ENCODE data around the gene SCTR.

Gene SCTR

DNA sequence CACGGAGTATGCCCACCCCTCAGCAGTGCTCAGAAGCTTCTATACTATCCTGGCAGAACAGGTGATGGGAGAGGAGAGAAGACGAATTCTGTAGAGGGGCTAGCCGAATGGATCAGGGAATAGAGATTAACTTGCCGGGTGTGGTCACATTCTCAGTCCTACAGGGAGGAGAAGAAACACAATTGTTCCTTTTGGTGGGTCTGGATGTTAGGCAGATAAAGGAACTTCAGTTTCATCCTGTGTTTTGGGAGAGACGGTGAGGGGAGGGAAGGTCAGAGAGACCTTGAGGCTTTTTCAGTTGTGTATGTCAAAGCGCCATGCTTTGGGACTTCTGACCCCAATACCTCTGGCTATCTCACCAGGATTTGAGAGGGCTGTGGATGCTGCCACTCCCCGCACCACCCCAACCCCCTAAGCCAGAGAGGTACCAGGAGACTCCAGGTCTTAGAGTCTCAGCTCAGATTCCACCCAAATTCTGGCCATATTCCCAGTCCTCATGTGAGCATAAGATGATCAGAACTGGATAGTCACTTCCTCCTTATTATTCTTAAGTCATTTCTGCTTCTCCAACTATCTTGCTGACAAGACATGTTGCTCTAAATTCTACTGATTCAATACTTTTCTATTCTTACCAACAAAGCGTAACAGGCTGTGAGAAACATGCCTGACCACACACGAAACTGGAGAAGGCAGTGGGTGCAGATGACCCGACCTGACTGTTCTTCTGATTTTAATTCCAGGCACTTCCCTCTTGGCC, 94.9 kb downstream of the SCTR start:
- DNase-seq (ENCODE audit: low read depth) = no peak

DNA sequence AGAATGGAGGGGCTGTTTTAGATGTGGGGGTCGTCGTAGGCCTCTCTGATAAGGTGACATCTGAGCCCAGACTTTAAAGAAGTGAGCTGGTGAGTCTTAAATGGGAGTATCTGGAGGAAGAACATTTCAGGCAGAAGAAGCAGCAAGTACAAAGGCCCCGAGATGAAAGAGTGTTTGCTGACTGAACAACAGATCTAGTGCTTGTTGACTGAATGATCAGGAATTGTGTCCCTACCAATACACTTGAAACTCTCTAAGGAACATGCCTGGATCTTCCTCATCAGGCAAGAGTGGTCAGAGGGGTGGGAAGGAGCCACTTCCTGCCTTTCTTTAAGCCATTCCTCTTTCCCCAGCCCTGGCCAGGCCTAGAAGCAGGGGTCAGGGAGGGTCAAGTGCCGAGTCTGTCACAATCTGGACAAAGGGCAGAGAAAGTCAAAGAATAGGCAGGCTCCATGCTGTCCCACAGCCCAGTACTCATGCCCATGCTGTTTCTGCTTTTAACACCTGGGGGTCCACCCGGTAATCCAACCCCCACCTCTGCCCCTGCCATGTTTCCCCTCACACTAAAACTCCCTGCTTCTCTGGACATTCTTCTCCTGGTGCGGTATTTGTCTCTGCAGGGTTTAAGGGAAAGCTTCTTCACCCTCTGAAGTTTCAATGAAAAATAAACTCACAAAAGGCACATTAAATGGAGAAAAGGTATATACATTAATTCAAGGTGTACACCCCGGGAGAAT, 95.6 kb downstream of the SCTR start:
- DNase-seq (ENCODE audit: low read depth) = no peak

DNA sequence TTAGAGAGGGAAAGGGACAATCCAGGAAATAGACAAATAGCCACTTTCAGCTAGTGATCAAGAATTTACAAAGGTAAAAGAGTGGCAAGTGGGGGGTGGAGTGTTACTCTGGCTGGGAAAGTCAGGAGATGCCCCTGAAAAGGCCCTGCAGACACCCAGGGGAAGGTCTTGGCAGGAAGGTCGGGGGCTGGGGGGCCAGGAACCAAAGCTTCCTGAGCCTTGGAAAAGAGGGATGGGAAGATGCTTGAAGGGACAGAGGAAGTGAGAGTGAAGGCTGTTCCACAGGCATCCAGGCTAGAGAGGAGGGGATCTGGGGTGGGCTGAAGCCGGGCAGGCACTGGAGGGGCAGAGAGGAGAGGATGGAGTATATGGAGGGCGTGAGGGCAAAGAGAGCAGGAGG, 96.5 kb downstream of the SCTR start:
- no peak for DNase-seq (ENCODE audit: low read depth)

DNA sequence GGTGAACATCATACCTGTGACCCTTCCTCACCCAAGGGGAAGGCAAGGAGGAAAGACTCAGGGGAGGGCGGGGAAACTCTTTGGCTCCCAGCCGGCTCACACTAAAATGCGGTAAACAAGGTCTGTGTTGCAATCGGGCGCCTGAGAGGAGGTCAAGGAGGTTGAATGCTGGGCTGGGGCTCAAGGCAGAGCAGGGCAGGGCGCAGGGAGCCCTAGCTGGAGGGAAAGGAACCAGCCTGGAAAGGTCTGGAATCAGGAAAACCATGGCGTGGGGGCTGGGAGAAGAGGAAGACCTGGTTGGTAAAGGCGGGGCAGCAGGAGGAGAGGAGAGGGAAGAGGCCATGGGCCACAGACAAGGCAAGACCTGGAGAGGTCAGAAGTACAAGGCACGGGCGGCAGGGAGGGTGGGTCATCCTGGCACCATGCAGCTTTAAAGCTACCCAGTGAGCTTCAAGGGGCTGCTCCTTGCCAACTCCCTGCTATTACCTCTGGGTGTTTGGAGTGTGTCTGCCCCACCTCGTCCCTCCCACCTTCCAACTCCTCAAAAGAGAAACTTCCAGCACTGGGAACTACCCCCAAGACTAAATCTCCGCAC, 97.4 kb downstream of the SCTR start:
- DNase-seq (ENCODE audit: low read depth) = no peak

DNA sequence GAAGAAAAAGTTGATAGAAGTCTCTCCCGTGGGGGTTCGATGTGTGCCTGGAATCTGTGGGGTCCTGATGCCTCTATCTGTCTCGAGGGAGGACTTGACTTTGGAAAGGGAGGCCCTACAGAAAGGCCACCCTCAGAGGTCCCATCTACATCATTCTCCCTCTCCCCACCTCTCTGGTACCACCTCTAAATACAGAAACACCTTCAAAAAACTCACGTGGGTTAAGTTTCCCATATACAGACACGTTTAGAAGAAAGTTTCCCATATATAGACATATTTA, 97.9 kb downstream of the SCTR start:
- no peak for DNase-seq (ENCODE audit: low read depth)

DNA sequence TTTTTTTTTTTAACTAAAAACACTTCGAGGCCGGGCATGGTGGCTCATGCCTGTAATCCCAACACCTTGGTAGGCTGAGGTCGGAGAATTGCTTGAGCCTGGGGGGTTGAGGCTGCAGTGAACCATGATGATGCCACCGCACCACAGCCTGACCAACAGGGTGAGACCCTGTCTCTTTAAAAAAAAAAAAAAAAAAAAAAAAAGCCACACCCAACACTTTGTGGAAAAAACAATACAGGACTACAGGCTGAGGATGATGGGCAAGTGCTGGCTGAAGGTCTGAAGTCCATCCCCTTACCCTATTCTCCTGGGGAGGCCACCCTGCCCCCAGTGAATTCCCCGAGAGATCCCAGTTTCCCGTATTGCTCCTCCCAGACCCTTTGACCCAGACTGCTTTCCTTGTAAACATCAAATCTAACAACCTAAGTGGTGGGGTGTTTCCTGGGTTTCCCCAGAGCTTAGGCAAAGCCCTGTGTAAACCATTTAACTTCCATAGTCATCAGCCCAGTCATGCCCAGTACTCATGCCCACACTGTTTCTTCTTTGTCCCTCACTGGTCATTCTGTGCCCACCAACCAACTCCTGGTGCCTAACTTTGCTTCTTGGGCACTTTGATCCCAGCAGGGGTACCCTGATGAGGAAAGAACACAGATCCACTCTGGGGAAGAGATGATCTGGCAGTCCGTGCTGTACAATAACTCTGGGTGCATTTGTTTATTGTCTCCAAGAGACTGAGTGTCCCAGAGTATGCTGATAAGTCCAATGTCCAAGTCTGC, 98.5 kb downstream of the SCTR start:
- no peak for DNase-seq (ENCODE audit: low read depth)

DNA sequence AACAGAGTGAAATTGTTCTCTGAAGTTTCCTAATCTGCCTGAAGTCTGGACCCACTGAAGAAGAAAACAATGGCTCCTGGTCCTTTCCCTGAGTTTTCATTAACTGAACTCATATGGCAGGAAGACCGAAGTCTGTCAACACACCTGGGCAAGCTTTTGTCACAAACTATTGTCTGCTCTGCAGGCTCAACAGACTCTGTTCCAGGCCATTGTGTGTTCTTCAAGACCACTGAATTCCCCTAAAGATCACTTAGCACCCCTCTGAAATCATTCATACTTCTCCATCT, 99.2 kb downstream of the SCTR start:
- DNase-seq (ENCODE audit: low read depth) = no peak

DNA sequence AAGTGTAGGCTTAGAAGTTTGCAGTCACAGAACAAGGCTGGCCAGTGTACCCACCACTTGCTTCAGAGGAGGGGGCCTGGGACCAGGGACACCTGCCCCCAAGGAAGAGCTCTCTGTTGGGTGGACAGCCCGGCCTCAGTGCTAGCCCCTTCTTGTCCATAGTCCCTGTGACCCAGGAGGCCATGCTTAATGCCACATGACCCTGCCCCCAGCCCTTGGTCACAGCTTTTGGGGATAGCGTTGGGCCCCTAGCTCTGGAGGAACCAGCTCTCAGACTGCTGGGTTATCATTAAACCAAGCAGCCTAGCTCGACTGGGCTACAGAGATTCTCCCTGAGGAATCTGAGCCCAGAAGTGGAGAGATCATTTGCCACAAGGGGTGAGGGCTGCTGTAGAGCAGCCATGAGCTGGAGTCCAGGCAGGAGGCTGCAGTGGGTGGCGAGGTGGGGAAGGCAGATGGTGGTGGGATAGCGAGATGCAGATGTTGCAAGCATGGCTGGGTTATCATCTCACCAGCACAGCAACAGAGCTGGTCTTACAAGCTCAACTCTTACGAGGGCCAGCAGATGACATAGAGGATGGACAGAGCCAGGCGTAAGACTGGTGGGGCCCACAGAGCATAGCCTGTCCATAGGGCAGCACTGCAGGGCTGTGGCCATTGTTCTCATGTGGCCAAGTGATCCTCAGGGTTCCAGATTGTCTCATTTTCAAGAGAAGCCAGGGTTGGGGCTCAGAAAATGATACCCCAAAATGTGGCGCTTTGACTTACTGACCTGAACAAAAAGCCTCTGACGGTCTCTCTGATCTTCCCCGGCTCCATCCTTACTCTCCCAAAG, 99.8 kb downstream of the SCTR start:
- no peak for DNase-seq (ENCODE audit: low read depth)

DNA sequence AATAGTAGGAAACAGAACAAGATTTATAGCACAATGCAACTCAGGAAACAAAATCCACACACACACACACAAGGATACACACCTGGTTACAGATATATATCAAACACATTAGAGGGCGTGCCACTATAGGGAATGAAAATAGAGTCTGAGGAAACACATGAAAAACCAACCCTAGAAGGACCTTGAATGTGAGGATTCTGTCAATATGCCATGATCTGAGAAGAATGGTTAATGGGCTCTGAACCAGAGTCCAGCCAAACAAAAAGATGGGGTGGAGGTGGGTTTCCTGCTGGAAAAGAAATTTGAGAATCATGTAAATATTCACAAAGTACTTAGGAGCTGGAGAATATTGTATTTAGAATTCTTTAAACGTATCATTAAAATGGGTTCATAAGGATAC, 100.5 kb downstream of the SCTR start:
- no peak for DNase-seq (ENCODE audit: low read depth)

DNA sequence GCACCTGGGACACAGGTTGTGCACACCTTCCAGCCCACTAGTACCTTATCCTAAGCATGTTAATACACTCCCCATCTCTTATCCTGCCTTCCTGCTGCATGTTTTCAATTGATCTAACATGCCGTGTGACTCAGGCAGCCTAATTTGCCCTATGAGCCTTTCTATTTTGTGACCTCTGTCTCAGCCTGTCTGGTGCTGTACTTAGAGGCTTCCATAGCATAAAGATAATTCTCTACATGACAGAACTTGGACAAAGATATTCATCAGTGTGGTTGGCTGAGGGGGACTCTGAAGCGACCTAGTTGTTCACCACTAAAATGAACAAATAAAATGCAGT, 101.2 kb downstream of the SCTR start:
- no peak for DNase-seq (ENCODE audit: low read depth)

DNA sequence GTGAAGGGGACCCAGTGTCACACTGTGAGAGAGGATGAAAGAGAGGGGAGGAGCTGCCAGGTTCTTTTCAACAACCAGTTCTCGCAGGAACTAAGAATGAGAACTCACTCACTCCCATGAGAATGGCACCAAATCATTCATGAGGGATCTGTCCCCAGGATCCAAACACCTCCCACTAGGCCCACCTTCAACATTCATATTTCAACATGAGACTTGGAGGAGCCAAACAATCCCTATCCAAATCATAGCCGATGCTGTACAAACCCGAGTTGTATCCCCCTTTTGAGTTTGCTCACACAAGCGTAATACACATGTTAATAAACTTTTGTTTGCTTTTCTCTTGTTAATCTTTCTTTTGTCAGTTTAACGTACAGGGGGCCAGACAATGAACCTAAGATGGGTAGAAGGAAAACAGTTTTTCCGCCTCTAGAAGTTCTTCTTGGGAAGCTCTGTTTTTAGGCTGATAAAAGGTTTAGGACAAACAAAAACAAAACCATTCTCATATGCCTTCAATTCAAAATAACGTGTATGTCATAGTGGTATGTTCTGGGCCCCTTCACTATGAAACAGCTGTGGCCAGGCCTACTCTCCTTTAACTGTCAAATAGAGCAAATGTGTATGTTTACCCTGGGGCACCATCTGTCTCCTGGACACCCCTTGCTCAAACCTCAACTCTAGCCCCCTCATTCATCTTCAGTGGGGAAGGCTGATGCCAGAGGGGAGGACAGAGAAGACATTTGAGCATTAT, 101.7 kb downstream of the SCTR start:
- no peak for DNase-seq (ENCODE audit: low read depth)

DNA sequence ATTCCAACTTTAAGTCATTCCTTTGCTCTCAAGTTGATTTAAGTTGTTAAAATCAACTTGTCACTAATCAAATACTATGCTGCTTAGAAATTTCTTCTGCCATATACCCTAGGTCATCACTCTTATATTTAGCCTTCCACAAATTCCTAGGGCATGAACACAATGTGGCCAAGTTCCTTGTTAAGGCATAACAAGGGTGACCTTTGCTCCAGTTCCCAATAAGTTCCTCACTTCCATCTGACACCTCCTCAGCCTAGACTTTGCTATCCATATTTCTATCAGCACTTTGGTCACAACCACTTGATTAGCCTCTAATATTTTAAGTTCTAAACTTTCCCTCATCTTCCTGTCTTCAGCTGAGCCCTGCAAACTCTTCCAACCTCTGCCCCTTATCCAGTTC, 102.5 kb downstream of the SCTR start:
- no peak for DNase-seq (ENCODE audit: low read depth)

DNA sequence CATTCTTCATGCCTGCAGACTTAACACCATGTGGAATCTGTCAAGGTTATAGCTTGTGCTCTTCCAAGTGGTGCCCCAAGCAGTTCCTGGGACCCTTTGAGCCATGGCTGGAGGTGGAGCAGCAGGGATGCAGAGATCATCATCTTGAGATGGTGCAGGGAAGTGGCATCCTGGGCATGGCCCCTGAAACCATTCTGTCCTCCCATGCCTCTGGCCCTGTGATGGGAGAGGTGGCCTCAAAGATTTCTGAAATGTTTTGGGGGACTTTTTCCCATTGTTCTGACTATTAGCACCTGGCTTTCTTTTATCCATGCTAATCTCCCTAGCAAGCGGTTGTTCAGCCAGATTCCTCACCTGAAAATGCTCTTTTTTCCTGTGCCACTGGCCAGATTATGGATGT, 103.0 kb downstream of the SCTR start:
- no peak for DNase-seq (ENCODE audit: low read depth)

DNA sequence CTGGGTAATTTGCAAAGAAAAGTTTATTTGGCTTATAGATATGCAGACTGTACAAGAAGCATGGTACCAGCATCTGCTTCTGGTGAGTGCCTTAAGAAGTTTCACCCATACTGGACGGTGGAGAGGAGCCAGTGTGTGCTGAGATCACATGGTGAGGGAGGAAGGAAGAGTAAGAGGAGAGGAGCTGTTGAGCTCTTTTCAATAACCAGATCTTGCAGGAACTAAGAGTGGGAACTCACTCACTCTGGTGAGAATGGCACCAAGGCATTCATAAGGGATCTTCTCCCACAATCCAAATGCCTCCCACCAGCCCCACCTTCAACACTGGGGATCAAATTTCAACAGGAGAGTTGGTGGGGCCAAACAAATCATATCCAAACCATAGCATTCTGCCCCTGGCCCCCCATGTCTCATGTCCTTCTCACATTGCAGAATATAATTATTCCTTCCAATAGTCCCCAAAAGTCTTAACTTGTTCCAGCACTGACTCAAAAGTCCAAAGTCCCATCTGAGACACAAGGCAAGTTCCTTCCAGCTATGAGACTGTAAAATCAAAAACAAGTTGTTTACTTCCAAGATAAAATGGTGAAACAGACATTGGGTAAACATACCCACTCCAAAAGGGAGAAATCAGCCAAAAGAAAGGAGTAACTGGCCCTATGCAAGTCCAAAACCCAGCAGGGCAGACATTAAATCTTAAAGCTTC, 104.3 kb downstream of the SCTR start:
- no peak for DNase-seq (ENCODE audit: low read depth)

DNA sequence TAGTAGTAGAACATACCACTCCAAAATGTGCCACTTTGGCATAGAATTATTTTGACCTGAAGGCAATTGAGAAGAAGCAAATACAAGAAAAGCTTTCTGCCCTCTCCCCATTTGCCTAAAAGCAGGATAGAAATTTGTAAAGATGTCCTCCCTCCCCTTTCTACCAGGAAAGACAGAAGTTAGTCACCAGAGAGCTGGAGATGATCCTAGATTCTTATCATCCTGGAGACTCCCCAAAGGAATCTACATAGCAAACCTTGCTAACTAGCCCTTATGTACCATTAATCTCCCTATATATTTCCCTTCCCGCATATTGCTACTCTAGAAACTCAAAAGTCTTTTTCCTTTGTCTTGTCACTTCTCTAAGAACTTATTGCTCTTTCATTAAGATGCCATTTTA, 105.2 kb downstream of the SCTR start:
- DNase-seq (ENCODE audit: low read depth) = no peak

DNA sequence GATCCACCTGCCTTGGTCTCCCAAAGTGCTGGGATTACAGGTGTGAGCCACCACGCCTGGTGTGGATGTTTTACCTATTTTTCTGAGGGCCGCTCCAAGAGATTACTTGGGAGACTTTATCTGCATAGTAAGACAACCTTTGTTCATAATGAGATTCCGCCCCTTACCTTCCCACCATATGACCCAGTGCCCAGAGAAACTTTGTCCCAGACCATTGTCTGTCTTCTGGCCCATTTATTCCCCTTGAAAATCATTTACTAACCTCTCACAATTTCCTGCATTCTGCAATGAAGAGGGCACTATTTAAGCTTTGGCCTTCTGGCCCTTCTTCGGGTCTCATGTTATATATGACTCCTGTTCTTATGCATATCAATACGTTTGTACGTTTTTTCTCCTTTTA, 106.4 kb downstream of the SCTR start:
- DNase-seq (ENCODE audit: low read depth) = no peak

DNA sequence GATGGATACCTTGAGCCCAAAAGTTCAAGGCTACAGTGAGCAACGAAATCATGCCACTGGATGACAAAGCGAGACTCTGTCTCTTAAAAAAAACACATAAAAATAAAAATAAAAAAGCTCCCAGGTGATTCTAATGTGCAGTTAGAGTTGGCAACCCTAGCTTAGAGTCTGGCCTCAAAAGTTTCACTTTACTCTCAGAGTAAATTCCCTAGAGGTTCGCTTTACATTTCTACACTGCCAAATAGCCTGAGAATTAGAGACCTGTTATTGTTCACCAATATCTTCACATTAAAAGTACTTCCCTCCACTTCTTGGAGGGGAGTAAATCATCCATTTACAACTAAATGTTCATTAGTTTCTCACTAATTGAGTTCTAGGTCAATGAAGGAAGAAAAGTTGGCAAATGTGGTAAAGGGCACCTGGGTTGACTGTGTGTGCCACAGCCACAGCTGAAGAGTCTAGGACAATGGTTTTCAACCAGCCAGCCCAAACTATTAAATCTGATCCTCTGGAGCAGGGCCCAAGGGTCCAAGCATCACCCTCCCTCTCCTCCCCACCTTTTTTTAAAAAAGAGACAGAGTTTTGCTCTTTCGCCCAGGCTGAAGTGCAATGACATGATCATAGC, 107.9 kb downstream of the SCTR start:
- DNase-seq (ENCODE audit: low read depth) = no peak

DNA sequence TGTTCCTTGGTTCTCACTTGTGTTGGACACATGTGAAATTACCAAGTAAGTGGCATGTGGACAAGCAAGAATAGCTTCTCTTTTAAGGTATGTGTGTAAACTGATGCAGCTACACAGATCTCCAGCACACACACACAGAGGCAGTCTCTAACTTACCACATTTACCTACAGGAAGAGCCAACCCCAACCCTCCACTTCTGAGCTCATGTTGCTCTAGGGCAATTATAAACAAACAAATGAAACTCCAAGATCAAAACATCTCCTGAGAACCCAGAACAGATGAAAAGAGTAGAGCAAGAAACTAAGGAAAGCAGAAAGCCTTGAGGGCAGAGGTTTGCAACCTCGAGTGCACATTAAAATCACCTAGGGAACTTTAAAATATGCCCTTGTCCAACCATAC, 108.7 kb downstream of the SCTR start:
- DNase-seq (ENCODE audit: low read depth) = no peak

DNA sequence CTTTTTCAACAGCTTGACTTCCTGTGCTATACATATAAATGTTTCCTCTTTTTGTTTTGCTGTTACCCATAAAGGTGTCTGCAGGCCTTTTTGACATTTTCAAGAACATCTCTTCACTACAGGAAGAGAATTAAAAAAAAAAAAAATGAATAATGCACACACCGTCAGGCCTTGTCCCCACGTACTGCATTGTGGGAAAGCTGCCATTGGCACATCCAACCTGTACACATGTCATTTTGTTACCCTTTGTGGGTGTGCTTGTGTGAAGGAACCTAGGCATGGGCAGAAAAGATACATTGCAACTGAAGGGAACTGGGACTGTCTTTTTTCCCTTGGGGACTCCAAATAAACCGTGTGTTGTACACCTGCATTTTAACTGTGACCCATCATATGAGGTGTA, 109.4 kb downstream of the SCTR start:
- DNase-seq (ENCODE audit: low read depth) = no peak

DNA sequence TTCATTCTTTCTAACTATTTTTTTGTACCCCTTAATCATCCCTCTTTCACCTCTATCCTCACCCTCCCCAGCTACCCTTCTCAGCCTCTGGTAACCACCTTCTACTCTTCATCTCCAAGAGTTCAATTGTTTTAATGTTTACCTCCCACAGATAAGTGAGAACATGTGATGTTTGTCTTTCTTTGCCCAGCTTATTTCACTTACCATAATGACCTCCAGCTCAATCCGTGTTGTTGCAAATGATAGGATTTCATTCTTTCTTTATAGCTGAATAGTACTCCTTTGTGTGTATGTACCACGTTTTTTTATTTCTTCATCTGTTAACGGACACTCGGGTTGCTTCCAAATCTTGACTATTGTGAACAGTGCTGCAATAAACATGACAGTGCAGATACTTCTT, 114.8 kb downstream of the SCTR start:
- no peak for DNase-seq (ENCODE audit: low read depth)

DNA sequence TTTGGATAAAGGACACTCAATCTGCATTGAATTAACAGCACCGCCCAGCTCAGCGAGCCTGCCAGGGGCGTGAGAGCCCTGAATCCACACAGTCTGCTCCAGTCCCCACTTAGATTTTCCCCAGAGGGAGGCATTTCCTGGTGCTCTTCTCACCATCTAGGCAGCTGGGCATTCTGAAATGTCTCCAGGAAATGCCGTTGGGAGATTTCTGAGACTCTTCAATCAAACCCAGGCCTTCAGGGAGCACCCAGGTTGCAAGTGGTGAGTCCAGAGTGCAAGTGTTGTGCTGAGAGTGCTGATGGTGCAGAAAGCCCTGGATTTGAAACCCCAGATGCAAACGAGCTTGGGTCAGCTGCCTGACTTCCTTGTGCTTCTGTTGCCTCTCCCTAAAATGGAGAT, 116.1 kb downstream of the SCTR start:
- DNase-seq (ENCODE audit: low read depth) = no peak
